Skin of body (tissue), 2 donors: Measurements from ENCODE around the gene KDM1B. TPM values are rescaled to one million over a fixed set of nuclear protein-coding genes. Genes with fewer than 3 reads are reported as not detected.

Experiments
- DNase-seq: peaks from one replicate; lab custom pipeline; 2025; lab: John Stamatoyannopoulos, UW
- total RNA-seq: library from RNA; depleted of rRNA; stranded (reverse); fragments of >200 nt; gene quantifications from one replicate; pipeline ENCODE4 v1.2.3, GENCODE V29; 2014

Gene KDM1B, protein sequence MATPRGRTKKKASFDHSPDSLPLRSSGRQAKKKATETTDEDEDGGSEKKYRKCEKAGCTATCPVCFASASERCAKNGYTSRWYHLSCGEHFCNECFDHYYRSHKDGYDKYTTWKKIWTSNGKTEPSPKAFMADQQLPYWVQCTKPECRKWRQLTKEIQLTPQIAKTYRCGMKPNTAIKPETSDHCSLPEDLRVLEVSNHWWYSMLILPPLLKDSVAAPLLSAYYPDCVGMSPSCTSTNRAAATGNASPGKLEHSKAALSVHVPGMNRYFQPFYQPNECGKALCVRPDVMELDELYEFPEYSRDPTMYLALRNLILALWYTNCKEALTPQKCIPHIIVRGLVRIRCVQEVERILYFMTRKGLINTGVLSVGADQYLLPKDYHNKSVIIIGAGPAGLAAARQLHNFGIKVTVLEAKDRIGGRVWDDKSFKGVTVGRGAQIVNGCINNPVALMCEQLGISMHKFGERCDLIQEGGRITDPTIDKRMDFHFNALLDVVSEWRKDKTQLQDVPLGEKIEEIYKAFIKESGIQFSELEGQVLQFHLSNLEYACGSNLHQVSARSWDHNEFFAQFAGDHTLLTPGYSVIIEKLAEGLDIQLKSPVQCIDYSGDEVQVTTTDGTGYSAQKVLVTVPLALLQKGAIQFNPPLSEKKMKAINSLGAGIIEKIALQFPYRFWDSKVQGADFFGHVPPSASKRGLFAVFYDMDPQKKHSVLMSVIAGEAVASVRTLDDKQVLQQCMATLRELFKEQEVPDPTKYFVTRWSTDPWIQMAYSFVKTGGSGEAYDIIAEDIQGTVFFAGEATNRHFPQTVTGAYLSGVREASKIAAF
- 19.3 TPM for total RNA-seq

DNA sequence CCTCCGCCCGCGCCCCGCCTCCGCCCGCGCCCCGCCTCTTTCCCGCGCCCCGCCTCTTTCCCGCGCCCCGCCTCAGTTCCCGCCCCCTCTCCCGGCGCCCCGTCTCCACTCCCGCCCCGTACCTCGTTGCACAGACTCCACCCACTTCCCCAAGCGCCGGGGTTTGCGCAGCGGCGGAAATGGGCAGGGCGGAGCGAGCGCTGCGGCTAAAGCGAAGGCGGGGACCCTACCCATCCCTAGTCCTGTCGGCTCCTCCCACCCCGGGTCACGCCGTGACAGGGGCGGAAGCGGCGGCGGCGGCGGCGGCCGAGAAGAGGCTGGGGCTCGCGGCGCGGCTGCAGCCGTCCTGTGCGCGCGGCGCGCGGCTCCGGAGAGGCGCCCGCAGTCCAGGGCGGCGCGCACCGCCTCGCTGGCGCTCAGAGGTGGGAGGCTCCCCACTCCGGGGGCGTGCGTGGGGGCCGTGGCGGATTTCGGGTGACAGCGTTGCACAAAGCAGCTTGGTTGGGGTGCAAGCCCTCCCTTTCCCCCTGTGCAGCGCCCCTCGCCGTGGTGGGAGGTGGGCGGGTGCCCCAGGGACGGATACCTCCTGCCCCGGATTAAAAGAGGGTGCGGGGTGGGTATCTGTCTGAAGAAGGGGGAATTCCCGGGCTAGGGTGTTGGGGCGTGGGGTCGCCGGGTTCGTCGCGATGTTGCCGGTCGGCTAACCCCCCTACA lies at the start of gene KDM1B:
TSS of gene KDM1B (plus strand) at position 273 of the 714 bp plus-strand sequence. CDS start 4,474 bp downstream, outside the sequence.
- DNase-seq, result peak; percentile 96

DNA sequence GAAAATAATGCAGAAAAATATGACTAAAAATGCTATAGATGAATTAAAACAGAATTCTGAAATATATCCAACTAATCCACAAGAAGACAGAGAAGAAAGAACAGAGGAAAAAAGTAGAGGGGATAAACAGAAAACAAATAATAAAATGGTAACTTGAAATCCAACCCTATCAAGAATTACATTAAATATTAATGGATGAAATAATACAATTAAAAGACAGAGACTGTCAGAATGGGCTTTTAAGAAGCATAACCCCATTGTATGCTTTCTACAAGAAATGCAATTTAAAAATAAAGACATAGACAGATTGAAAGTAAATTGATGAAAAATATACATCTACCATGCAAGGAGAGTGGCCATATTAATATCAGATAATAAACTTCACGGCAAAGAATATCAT lies 48.2 kb upstream of the KDM1B start:
- no peak for DNase-seq

DNA sequence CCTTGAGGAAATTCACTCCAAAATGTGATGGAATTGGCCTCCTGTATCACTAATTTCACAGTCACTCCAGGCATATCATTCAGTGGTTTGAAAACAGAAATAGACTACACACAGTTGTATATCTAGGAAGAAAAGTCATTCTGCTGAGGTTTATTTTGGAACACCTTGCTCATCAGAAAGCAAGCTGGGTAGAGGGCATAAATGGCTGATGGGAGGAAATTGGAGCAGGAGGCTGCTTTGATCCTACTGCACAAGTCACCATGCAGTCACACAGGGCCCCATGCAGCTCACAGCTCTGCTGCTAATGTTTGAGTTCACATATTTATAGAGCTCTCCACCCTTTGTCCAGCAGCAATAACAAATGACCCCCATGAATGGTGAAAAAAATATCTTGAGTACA lies 45.1 kb upstream of the KDM1B start:
- DNase-seq, result no peak

DNA sequence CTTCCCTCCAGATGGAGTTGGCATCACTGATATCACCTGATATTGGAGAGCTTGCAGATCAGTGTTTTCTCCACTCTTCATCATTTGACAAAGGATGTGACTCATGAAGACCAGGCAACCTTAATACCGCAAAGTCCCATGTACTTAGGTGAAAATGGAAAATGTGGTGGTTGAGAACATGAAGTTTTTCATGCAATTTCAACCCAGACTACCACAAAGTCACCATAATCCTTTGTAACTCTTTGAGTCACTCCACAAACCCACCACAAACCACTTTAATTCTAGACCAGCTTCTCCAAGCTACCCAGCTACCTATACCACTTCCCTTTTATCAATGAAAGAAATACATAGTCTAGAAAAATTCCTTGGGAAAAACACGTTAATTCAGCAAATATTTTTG lies 39.9 kb upstream of the KDM1B start:
- no peak for DNase-seq

DNA sequence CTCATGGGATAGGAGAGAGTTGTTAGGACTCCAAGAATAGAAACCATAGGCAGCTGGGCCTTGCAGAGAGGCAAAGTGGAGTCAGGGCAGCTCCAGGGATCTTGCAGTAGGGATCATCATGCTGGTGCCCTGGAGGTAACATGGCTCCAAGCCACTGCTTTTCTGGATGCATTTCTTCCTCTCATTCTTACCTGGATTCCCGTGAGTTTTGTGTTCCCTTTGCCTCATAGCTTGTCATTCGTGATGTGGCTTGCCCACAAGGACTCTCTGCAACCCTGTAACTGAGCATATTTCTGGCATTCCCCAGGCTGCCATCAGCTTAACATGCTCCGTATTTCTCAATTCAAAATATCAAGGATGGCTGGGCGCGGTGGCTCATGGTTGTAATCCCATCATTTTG lies 38.1 kb upstream of the KDM1B start:
- no peak for DNase-seq

DNA sequence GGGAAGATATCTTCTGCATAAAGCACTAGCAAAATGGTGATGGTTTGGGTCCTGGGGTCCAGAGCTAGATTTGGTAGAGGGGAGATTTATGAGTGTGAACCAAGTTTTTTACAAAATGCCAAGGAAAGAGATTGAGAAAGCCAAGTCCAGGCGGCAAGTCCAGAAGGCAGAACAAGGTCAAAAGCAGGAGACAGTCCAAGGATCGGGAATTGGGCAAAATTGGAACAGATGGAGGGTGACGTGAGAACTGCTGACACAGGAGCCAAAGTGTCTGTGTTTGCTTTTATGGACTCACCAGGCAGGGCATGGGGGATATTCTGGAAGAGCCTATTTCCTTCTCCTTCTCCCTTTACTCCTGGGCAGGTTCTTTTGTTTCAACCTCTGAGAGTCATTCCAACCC lies 36.9 kb upstream of the KDM1B start:
- DNase-seq, result no peak

DNA sequence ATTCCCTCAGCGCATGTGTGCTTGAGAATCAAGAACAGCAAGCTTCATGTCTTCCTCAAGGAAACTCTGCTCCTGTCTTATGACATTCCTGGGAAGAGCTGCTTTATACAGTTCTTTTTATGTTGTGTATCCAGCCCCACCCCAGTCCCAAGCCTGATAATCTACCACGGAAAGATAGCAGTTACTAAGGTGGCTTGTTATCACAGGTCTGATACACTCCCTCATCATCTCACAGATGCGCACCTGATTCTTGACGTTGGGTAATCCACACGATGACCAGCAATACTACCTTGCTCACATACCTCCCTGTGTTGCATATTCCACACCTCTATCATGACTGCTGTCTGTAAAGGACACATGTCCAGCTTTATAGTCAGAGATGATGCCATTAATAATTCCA lies 36.0 kb upstream of the KDM1B start:
- no peak for DNase-seq

DNA sequence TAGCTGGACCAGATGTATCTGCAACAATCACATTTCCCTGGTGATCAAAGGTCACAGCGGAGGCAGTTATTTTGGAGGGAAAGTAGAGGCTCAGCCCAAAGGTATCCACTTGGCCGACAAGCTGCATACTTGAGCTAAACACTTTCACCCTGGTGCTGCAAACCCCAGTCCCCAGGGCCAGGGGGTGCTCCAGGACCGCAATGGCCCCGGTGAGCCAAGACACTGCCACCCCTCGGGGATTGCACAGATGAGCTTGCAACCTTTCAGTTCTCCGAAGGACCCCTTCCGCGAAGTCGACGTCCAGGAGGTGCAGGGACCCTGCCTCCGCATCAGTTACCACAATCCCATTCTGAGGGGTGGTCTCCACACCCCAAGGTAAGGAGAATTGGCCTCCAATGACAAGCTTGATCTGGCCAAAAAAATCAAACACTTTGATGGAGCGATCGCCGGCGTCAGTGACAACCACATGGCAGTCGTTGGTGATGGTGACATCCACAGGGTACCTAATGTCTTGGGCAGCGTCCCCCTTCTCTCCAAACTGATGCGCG lies 33.6 kb upstream of the KDM1B start:
- DNase-seq, result no peak

DNA sequence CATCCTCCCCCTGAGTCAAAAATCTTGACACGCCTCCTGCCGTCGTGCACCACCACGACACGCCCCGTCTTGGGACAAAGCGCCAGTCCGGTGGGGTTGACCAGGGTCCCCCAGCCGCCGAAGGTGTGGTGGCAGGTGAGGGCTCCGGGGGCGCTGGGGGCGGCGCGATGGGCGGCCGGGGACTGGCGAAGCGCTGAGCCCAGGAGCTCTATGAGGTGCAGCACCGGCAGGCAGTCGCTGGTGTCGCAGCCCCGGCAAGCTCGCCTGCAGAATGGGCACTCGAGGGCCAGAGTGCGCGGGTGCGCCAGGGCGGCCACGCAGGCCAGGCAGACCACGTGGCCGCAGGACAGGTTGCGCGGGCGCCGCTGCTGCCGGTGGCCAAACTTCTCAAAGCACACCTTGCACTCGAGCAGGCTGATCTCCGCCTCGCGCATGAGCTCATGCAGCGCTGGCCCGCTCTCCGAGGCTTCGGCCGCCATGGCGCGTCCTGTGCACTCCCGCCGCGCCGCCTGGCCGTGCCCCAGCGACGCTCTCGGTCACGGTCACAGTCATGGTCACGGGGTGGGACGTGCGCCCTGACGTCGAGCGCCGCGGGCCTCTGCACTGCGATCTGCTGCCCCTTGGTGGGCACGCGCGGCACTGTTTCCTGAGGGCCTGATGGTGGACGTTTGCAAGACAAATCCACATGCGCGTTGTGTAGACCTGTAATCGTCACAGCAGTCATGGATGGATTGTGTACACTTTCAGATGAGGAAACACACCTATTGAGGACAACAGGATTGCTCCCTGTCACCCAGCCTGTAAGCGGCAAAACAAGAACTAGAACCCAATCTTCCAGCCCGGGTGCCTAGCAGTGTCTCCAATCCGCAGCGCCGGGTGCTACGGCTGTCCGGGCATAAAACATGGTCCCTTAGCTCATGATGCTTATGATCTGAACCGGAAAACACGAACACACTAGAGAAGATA lies 32.8 kb upstream of the KDM1B start, which contains the start of gene NHLRC1:
TSS of gene NHLRC1 (minus strand) at position 550 of the 966 bp plus-strand sequence. CDS start at position 479, 71 bp downstream.
- peak; percentile 73 for DNase-seq

DNA sequence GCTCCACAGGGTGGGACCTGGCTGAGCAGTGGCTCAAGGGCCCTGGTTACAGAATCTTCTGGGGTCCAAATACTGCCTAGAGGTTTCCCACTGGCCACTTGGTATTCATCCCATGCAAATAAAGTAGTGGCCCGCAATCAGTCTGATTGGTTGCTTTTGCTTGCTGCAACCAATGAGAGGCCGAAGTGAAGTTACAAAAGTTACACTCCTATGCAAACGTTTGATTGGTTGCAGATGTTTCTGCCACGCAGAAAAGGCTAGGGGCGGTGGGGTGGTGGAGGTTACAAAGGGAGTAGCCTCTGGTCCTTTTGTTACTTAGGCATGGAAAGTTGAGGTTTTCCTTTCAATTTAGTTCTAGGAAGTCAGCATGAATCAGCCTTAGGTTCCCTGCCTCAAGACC lies 29.1 kb upstream of the KDM1B start:
- no peak for DNase-seq

DNA sequence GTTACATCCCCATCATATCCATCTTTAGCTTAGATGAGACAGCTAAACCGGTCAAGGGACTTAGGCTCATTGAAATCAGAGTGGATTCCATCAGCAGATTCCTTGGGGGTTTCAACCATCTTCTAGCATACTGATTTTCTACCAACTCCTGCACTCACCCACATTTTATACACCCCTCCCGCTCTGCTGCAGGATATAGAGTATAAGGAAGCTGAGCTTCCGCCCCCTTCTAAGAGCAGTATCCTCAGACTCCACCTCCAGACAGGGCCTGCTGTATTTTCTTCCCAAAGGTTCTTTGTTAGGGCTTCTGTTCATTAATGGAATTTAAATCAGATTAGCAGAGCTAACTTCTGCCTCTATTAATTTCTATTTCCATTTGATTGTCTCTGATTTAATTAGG lies 22.9 kb upstream of the KDM1B start:
- no peak for DNase-seq

DNA sequence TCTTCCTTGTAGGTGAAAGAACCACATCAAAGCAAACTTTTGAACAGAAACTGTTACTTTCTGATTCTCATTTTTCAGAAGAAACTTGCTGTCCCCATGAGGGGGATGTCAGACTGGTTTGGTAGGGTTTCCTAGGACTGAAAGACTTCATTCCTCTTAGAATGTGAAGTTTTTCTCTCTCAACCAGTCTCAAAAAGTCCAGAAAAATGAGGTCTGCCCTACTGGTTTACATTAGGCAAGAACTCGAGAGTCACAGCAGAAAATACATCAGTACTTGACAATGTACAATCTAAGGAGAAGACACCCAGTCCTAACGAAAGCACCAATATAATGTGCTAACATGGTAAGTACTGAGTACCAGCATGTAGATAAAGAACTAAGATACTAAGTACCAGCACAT lies 20.1 kb upstream of the KDM1B start:
- no peak for DNase-seq

DNA sequence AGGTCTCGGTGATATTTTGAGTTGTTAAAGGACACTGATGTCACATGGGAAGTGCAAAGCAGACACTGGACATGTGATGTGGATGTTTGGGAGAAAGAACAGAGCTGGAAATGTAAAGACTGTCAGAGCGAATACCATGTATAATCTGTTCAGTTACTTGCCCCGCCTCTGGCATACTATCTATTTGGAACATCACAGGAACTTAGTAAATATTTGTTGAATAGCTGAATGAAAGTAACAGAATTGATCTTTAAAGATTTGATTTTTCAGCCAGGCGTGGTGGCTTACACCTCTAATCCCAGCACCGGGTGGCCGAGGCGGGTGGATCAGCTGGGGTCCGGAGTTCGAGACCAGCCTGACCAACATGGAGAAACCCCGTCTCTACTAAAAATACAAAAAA lies 19.0 kb upstream of the KDM1B start:
- no peak for DNase-seq

DNA sequence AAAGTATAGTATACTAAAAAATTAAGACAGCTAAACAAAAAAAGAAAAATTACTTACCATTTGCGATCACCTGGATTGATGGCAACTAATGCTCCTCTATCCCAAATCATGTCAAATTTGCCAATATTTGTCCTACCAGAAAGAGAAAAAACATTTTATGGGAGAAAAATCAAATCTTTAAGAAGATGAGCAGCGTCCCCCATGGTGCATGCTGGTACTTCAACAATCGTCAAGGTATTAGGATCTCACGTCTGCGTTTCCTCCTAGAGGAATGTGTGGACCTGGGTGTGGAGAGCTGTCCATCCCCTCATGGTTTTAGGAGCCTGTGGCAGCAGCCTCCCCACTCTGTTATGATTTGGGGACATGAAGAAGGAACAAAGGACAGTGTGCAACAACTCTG lies 16.3 kb upstream of the KDM1B start:
- no peak for DNase-seq

DNA sequence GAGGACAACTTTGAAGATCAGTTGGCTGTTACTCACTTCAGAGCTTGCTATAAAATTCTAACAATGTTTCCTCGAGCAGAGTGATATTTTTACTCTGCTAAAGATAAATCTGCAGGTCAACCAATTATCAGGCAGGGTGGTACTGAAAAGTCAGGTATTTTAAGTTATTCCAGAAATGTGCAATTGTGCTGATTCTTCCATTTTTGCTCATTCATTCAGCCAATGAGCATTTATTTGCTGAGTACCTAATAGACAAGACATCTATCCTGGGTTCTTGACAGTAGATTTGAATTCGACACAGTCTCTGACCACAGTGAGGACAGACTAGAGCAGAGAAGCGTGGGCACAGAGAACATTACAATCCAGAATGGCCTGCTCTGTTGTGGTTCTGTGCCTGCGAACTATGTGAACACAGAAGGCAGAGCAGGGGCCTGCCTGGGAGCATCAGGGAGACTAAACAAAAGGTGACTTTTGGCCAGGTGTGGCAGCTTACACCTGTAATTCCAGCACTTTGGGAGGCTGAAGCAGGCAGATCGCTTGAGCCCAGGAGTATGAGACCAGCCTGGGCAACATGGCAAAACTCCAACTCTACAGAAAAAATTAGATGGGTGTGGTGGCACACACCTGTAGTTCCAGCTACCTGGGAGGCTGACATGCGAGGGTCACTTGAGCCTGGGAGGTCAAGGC lies 15.1 kb upstream of the KDM1B start:
- no peak for DNase-seq

DNA sequence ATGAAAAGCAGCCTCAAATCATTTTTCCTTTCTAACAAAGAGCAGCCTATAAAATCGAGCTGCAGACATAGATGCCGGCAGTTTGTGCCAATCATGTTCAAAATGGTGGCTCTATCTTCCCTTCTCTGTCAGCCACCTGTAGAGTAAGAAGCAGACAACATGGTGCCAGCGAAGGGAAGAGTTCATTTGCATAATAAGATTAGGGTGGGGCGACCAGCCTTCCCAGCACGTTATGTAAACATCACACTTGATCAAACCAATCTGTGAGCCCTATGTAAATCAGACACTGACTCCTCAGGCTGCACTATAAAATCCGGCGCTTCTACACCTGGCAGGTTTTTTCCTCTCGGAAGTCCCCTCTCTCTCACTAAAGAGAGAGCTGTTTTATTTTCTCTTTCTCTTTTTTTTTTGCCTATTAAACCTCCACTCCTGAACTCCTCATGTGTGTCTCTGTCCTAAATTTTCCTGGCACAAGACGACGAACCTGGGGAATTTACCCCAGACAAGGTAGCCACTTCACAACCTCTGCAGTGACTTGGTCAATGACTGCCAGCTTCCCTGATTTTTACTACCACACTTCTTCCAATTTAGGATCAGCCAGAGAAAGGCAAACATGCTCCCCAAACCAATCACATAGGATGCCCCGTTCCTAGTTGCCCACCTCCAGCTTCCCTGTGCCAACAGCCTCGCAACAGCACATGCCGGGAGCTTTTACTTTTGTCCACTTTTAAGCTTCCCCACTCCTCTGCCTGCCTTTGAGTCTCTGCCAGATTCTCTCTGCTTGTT lies 13.2 kb upstream of the KDM1B start:
- DNase-seq, result no peak

DNA sequence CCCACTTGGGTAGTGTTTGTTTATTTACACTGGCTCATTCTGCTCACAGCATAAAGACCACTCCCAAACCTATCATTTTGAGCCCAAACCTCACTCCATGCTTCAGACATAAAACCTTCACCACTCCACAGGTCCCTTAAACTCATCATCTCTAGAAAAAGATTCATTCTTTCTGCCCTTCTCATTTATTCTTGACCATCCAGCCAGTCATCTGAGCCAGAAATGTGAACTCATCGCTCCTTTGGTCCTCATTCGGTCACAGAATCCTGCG lies 12.7 kb upstream of the KDM1B start:
- no peak for DNase-seq

DNA sequence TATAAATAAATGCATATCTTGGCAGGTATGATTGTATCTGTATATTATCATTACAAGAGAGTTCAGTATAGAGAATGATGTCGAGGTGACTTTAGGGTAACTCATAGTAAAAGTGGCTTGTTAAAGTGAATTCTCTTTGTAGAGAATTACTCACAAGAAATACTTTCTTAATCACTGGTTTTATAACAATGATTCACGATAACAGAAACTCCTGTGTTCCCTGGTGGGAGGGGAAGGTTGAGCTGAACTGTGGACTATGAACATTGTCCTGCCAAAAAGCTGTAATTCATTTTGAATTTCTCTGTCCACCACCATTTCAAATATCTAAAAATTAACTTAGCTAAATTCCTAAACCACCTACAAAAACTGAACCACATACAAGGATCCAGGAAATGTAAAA lies 8.1 kb upstream of the KDM1B start:
- DNase-seq, result no peak

DNA sequence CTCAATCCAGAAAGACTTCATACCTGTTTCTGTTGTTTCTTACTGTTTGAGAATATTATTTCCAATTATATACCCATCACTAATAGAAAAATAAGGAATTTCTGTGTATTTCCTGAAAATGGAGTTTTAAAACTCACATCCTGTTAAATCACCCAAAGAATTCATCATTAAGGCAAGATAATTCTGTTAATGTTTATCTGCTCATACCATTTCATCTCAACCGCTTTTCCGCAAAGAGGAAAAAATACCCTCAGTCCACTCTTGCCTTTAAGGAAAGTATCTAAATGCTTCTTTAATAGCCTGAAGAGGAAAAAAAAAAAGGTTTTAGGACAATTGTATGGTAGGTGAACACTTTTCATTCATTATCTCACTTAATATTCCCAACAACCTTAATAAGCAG lies 7.6 kb upstream of the KDM1B start:
- no peak for DNase-seq
